Fibroblast of peridontal ligament (primary cell): Measurements from ENCODE around the gene BIRC7.
"Not testable (repeated sequence)": the region's sequence is repeated elsewhere in the genome, so short reads cannot be mapped to it uniquely, and the experiment has no call there.

Source experiments
- DNase-seq: peaks from one replicate; pipeline ENCODE4 v3.0.0-alpha.2; 2010; ENCODE audit errors: extremely low read depth

BIRC7 gene

DNA sequence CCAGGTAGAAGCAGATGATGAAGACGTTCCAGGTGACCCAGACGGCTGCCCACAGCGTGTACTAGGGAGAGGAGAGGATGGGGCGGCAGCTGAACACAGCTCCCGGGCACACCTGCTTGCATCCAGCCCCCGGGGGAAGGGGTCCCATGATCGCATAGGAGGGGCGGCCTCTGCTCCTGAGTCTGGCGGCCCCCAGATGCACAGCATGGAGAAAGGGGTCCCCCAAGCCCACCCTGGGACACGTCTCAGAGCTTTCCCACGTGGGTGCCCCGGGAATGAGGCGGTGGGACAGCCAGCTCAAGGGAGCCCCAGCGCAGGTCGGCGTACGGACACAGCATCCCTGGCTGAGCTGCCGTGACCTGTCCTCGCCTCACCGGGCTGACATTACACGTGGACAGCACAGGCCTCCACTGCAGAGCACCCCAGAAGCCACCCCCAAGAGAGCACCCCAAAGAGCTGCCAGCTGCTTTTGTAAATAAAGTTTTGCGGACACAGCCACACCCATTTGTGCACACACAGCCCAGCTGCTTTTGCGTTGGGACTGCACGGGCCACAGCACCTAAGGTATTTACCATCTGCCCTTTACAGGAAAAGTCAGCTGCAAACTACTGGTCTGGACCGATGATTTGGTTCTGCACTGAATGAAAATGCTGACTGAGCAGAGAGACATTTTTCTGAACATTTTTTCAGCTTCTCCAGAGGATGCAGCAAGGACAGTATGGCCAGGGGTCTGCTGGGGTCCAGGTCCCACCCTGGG is 13.3 kb downstream of the BIRC7 start:
- DNase-seq = no peak

DNA sequence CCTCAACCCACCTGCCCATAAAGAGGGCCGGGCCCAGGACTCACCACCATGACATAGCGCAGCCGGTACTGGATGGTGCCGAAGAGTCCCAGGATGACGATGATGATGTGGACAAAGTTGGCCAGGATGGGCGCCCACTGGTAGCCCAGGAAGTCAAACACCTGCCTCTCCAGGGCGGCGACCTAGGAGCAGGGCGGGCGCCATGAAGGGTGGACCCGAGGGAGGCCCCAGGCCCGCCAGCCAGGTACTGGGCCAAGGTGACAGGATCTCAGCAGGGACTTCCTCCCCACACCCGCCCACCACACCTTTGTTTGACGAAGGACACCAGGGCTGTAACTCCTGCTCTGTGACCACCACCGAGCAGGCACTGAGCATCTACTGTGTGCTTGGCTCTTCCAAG is 14.2 kb downstream of the BIRC7 start:
- no peak for DNase-seq

DNA sequence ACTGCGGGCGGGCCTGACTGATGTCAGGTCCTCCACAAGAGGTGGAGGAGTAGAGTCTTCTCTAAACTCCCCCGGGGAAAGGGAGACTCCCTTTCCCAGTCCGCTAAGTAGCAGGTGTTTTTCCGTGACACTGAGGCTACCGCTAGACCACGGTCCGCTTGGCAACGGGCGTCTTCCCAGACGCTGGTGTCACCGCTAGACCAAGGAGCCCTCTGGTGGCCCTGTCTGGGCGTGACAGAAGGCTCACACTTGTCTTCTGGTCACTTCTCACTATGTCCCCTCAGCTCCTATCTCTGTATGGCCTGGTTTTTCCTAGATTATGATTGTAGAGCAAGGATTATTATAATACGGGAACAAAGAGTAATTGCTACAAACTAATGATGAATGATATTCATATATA is 15.6 kb downstream of the BIRC7 start:
- not testable (repeated sequence) for DNase-seq

DNA sequence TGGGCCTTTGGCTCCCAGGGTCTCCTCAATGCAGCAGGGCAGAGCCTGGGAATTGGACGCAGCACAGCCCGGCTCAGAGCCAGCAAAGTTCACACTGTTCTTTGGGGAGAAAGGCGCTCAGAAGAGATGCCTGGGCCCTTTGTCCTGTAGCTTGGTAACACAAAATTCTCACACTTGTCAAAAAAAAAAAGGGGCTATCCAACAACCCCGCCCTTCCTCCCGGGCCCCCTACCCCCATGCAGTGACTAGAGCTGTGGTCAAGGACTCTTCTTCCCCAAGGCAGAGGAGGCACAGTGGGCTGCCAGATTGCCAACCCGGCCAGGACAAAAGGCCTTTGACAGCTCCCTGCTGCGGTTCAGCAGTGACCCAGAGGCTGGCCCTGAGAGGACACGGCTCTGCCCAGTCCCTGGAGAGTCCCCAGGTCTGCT is 16.6 kb downstream of the BIRC7 start:
- no peak for DNase-seq

DNA sequence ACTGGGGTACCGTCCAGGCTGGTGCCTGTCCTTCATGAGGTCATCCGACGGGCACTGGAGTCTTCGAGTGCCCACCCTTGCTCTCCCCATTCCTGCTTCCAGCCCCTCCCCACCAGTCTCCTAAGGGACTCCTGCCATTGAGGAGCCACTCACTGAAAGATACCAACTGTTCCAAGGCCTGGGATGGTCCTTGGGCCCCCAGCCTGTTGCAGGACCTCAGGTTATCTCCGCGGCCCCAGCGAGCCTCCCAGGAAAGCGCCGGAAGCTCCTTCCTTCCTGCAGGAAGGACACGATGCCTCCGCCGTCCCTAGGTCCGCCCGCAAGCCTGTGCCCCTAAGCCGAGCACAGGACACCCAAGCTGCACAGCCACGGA is 17.3 kb downstream of the BIRC7 start:
- DNase-seq = no peak

DNA sequence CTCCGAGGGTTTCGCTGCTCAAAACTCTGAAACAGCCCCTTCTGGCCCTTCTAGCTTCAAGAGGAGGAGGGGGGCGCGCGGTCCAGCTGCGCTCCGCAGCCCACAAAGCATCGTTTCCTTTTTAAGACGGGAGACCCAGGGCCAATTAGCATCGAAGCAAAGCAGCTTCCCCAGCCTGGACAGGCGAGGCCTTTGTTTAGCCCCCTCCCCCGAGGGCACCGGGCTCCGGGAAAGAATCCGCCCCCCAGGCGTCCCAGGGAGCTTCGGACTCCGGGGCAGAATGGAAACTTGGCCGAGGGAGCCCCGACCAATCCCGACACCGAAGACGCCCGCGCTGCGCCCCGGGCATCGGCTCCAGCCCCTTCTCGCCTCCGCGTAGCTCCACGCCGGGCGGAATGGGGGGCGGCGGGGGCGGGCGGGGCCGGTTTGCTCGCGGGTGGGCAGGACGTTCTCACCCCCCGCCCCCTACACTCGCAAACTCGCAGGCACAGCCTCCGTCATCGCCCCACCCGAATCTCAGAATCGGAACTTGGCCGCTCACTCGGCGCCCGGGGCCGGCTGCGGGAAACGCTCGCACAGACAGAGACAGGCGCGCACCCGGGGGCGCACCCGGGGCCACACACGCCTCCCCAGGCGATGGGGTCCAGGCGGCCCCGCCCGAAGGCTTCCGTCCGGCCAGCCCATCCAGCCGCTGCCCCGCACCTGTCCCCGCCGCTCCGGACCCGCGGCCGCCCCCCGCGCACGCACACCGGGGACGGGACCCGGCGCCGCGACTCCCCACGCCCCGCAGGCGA is 17.9 kb downstream of the BIRC7 start:
- DNase-seq = no peak

DNA sequence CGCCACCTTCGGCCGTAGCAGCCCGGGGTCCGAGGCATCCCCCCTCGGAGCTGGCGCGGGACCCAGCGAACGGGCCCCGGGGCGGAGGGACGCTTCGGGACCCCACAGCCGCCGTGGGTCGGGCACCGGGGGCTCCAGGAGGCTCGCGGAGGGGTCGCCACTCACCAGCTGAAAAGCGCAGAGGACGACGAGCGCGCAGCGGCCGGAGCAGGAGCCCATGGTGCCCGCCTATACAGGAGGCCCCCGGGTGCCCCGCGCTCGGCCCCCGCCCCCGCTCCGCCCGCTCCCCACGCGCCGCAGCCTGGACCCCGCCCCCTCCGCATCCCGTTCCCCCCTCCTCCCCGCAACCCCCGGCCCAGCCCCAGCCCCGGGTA is 18.5 kb downstream of the BIRC7 start, which contains the start of gene NKAIN4:
Gene NKAIN4 (minus strand): TSS at position 232 of the 374 bp plus-strand sequence. CDS start 13 bp downstream, at position 219.
- DNase-seq = no peak

DNA sequence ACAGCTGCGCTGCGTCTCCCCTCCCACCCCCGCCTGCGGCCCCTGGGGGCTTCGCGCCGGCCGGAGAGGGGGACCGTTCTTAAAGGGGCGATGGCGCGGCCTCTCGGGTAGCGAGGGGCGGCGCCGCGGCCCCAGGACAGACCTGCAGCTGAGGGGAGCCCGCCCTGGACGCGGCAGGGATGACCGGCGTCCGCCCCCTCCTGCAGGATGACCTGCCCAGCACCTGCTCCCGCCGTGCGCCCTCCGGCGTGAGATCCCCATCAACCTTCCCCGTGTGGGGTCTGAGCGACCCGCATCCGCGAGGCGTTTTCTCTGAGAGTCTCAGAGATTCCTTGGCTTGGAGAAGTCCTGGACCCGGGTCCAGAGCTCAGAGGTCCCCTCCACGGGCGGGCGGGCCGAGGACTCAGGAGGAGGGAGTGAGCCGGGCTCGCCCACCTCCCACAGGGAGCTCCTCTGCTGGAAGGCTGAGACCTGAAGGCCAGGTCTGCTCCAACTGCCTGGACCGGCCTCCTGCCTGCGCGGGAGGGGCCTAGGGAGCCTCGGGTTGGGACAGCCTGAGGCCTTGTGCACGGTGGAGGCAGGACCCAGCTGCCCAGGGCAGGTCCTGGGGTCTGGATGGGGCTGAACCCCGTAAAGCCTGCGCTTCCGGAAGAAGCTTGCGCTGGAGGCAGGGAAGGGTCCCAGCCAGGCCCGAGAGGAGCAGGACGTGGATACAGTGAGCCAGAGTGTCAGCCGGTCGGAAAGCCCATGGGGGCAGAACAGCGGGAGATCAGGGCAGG is 19.1 kb downstream of the BIRC7 start:
- no peak for DNase-seq

DNA sequence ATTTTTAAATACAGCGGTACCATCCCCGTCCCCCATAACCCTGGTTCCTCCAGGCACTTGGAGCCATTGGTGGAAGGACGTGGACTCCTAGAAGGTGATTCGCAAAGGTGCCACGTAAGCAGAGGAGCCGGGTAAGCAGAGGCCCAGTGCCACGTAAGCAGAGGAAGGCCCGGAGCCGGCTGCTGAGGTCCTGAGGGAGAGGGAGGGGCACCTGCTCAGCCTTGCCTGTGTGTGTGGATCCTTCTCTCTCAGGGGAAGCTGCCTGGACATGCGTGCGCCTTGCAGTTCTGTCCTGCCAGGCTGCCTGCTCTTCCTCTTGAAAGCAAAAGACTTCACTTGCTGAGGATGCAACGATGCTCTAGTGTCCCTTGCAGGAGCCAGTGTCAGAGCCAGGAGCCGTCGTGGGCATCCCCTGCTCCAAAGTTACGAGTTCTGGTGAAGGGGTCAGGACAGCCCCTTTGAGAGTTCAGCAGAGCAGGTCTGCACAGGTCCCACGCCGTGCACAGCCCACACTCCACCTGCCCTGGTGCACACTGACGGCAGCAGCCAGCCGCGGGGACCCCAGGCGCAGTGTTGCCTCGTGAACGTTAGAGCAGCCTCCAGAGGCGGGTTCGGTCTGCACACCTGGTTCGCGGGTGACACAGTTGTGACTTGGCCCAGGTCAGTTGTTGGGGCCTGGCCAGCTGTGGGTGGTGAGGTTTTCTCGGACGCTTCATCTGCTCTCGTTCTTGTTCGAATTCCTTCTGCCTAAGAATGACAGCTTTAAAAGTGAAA is 20.4 kb downstream of the BIRC7 start:
- no peak for DNase-seq

DNA sequence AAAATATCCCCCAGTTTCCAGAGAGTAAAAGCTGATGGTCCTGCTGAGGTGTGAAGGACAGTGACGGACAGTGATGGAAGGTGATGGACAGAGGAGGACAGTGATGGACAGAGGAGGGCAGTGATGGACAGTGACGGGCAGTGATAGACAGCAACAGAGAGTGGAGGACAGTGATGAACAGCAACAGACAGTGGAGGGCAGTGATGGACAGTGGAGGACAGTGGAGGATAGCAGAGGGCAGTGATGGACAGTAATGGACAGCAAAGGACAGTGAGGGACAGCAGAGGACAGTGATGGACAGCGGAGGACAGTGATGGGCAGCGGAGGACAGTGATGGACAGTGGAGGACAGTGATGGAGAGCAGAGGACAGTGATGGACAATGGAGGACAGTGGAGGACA is 21.2 kb downstream of the BIRC7 start:
- DNase-seq = no peak

DNA sequence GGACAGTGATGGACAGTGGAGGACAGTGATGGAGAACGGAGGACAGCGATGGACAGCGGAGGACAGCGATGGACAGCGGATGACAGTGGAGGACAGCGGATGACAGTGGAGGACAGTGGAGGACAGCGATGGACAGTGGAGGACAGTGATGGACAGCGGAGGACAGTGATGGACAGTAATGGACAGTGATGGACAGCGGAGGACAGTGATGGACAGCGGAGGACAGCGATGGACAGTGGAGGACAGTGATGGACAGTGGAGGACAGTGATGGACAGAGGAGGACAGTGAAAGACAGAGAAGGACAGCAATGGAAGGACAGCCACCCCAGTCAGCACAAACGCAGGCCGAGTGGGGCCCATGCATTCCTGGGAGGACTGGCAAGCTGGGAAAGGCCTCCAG is 21.9 kb downstream of the BIRC7 start:
- DNase-seq = no peak

DNA sequence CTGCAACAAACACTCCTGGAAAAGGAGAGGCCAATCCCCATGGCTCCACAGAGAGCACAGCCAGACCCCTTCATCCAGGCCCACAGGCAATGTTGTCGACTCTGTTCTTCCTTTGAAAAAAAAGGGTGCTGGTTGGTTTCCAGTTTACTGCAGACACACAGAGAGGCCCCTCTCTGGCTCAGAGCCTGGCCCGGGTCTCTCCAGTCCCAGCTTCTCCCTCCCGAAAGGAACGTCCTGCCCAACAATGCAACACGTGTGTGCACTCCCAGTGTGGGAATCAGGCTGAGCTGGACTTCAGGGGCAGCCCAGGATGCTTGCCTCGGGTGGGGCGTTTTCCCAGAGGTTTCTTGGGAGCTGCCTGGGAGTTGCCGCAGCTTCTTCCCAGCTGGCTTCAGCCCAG is 23.1 kb downstream of the BIRC7 start:
- DNase-seq = no peak

DNA sequence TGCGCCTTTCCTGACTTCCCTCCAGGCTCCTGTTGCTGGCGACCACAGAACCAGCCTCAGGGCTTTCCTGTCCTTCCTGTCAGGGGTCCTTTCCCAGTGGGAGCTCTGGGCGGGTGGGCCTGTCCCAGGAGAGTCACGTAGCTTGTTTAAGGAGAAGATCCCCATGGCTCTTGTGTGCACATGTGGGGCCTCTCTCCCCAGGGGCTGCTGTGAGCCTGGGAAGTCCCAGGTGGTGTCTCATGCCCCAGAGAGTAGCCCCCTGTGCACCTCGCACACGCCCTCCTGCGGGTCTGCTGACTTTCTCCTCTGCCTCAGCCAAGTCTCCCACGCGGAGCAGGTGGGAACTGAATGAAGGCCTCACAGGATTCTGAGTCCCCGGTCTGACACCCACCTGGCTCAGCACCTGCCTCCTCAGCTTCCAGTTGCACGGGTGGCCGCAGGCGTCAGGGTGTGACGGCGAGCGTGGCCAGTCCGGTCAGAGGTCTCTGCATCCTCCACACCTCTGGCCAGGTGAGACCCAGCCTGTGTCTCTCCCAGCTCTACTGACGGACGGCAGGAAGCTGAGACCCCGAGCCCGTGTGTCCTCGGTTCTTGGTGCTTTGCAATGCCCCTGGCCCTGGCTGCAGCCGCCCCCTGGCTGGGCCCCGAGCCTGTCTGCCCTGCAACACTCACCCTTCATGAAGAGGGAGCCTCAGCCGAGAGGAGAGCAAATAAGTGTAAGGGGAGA is 24.2 kb downstream of the BIRC7 start:
- DNase-seq = no peak

DNA sequence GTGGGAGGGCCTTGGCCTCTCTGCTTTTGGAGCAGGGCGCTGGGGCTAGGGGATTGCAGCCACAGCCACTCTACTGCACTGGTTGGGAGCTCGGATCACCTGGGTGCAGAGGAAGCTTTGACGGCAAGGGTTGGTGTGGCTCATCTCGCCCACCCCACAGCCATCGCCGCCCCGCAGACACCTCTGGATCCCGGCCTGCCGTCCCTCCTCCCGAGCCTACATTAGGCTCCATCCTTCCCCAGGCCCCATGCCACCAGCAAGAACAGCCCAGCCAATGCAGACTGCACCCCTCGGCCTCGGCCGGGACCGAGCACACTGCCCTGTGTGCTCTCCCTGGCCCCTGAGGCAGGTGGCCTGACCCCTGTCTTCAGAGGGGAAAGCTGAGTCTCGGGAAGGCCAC is 24.8 kb downstream of the BIRC7 start:
- no peak for DNase-seq

DNA sequence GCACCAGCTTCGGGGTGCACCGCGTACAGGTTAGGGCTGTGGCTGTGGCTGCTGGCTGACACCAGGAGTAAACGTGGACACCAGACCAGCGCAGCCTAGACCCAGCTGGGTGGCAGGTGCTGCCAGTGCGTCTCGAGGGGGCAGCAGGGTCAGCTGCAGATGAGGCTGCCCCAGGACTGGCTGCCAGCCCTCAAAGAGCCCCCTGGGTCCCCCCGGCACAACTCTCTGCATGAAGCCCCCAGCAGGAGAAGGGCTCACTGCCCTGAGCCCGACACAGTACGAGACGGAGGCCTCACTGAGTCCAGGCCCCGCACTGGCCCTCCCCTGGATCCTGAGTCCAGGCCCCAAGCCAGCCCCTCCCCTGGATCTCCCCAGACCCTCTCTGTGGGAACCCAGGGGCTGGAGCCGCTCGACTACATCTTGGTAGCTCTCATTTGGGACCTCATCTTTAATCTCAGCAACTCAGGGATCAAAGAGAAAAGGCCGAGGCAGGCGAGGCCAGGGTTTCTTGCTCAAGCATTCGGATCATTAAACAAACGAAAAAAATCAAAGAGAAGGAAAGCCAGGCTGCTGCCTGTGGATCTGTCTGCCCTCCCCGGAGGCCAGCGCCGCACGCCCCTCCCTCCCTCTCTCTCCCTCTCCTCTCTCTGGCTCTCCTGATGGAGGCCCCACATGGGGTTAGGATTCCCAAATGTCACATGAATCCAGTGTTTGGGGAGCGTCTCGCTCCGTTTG is 25.5 kb downstream of the BIRC7 start:
- peak; percentile 30 for DNase-seq

DNA sequence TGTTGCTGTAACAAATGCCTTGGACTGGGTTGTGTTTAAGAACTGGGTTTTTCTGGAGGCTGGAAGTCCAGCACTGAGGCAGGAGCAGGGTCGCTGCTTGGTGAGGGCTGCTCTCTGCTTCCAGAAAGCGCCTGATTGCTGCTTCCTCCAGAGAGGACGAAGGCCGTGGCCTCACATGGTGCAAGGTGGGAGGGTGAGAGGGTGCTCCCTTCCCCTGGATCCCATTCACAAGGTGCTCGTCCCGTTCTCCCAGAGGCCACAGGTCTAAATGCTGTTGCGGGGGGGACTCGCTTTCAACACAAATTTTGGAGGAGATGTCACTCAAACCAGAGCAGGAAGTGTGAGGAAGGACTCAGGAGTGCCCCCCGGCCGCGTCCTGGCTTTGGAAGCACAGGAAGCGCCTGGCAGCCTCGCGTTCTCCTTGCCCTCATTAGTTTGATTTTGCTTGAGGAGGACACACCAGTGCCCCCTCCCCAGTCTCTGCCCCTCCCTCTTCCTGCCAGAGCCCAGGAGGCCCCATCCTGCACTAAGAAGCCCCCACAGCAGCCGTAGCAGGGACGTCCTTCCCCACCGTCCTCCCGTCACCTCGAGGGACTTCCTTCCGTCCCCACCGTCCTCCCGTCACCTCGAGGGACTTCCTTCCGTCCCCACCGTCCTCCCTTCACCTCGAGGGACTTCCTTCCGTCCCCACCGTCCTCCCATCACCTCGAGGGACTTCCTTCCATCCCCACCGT is 26.3 kb downstream of the BIRC7 start:
- DNase-seq = no peak

DNA sequence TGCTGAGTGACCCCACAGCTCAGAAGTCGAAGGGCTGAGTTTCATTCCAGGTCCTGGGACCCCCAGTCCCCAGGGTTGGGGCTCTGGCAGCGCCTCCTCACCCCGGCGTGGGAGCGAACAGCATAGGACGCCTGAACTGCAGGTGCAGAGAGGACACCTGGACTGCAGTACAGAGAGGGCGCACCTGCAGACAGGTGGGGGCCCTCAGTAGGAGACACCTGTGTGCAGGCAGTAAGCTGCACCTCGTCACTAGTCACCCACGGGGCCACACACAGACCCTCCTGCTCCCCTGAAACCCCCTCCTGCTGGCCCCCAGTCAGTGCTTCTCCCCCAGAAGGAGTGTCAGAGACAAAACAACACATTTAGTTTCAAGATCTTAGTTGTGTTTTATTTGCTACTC is 27.1 kb downstream of the BIRC7 start:
- DNase-seq = no peak

DNA sequence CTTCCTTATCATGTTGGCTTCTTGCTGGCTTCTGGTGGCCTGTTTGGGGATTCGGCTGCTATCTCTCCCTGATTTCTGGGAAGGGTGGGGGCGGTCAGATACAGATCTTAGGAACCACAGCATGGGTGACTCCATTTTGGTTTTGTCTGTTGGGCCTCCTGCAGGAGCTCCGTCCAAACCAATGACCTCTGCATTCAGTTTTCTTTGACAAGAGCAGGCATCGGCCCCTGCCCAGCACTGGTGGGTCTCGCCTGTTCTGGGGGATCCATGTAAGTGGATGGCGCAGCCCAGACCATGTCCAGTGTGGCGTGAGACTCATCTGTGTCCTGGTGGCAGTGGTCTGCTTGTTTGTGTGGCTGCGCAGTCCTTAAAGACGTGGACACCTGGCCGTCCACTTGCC is 28.3 kb downstream of the BIRC7 start:
- DNase-seq = no peak

DNA sequence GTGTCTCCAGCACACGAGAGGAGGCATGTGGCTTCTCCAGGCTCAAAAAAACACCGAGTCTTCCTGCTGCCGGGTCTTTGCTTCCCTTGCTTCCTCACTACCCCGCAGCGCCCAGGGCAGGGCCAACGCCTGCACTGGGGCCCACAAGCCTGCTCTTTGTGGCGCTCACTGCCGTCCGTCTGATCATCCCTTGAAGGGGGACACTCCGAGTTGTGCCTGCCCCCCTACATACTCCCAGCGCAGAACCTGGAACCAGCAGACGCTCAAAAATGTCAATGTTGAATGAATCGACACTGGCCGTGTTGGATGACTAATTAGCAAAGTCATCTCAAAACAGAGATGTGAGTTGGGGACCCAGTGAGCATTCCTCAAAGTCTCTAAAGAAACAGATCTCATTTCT is 28.8 kb downstream of the BIRC7 start:
- no peak for DNase-seq
